GM19240 (cell line): ENCODE measurements around the gene SSR4.

Experiments
- DNase-seq: peaks from one replicate; pipeline ENCODE4 v3.0.0; 2011; ENCODE audit warnings: low spot score; ENCODE audit not compliant: insufficient read length

SSR4 gene

GRCh38 chrX:153780678-153781427 lies 13.6 kb upstream of the SSR4 start, which contains the start of gene SRPK3:
Gene SRPK3 (plus strand): TSS chrX:153781041. CDS start chrX:153781087, 46 bp downstream.
- DNase-seq, result no peak

- no peak for DNase-seq
These were observed 12.9 kb upstream of the SSR4 start for GRCh38 chrX:153781428-153782047.

- no peak for DNase-seq
These were observed 12.2 kb upstream of the SSR4 start for GRCh38 chrX:153782313-153782712.

GRCh38 chrX:153782871-153783270 lies 11.6 kb upstream of the SSR4 start:
- DNase-seq, result no peak

GRCh38 chrX:153783378-153784013 lies 11.0 kb upstream of the SSR4 start:
- DNase-seq, result no peak

- DNase-seq, result no peak
These were observed 10.0 kb upstream of the SSR4 start for GRCh38 chrX:153784325-153784967.

GRCh38 chrX:153786669-153787068 lies 7.8 kb upstream of the SSR4 start:
- DNase-seq, result no peak

GRCh38 chrX:153789654-153790053 lies 4.8 kb upstream of the SSR4 start:
- DNase-seq, result no peak

- DNase-seq, result no peak
These were observed 3.2 kb upstream of the SSR4 start for GRCh38 chrX:153791104-153791852.

- no peak for DNase-seq
These were observed 2.1 kb upstream of the SSR4 start for GRCh38 chrX:153792368-153792767.

GRCh38 chrX:153793291-153793690 lies 1.2 kb upstream of the SSR4 start:
- no peak for DNase-seq

GRCh38 chrX:153794897-153795816 lies 689 bp downstream of the SSR4 start:
- DNase-seq, result no peak

GRCh38 chrX:153797415-153798015 lies 3.0 kb downstream of the SSR4 start:
- DNase-seq, result no peak

- DNase-seq, result no peak
These were observed 4.9 kb downstream of the SSR4 start for GRCh38 chrX:153799326-153799725.

GRCh38 chrX:153800177-153800722 lies 5.8 kb downstream of the SSR4 start:
- DNase-seq, result no peak

- DNase-seq, result no peak
These were observed 6.3 kb downstream of the SSR4 start for GRCh38 chrX:153800746-153801145.

GRCh38 chrX:153801669-153802068 lies 7.2 kb downstream of the SSR4 start:
- DNase-seq, result no peak

- no peak for DNase-seq
These were observed 8.1 kb downstream of the SSR4 start for GRCh38 chrX:153802513-153803045.
